ENCODE results near the gene ENTPD1. TPM values are rescaled to one million over a fixed set of nuclear protein-coding genes. Genes with fewer than 3 reads are reported as not detected.

The ENTPD1 gene
- total and polyA plus RNA-seq, 12 donors = 4.5 to 35.2 (median 18.3) TPM

DNA sequence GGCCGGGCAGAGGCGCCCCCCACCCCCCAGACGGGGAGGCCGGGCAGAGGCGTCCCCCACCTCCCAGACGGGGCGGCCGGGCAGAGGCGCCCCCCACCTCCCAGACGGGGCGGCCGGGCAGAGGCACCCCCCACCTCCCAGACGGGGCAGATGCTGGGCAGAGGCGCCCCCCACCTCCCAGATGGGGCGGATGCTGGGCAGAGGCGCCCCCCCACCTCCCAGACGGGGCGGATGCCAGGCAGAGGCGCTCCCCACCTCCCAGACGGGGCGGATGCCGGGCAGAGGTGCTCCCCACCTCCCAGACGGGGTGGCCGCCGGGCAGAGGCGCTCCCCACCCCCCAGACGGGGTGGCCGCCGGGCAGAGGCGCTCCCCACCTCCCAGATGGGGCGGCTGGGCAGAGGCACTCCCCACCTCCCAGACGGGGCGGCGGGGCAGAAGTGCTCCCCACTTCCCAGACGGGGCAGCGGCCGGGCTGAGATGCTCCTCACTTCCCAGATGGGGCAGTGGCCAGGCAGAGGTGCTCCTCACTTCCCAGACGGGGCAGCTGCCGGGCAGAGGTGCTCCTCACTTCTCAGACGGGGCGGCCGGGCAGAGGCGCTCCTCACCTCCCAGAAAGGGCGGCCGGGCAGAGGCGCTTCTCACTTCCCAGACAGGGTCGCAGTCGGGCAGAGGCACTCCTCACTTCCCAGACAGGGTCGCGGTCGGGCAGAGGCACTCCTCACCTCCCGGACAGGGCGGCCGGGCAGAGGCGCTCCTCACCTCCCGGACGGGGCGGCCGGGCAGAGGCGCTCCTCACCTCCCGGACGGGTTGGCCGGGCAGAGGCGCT is 53.6 kb downstream of the ENTPD1 start:
- TF ChIP-seq POLR2A (IDR thresholded peaks at IDR 0.05) = no peak
- TF ChIP-seq, protein P1, sequence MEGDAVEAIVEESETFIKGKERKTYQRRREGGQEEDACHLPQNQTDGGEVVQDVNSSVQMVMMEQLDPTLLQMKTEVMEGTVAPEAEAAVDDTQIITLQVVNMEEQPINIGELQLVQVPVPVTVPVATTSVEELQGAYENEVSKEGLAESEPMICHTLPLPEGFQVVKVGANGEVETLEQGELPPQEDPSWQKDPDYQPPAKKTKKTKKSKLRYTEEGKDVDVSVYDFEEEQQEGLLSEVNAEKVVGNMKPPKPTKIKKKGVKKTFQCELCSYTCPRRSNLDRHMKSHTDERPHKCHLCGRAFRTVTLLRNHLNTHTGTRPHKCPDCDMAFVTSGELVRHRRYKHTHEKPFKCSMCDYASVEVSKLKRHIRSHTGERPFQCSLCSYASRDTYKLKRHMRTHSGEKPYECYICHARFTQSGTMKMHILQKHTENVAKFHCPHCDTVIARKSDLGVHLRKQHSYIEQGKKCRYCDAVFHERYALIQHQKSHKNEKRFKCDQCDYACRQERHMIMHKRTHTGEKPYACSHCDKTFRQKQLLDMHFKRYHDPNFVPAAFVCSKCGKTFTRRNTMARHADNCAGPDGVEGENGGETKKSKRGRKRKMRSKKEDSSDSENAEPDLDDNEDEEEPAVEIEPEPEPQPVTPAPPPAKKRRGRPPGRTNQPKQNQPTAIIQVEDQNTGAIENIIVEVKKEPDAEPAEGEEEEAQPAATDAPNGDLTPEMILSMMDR (IDR thresholded peaks at IDR 0.05) = no peak
- H3K27me3 ChIP-seq = no peaks in the 10 kb centered on the region
- no peak overlapping the region for H3K4me3 ChIP-seq
- H3K36me3 ChIP-seq (replicated peaks in 1 of 2) = no peaks in the 10 kb centered on the region
- intact Hi-C loops (cut with DNase I) = no loop called here
- peaks cover 0 to 5% of the 10 kb centered on the region in 2 donors for H3K4me1 ChIP-seq (replicated peaks in 1 of 2)
- H3K9me3 ChIP-seq (replicated peaks in 1 of 3) = no peaks in the 10 kb centered on the region
- no peak overlapping the region for H3K27ac ChIP-seq
- no peak for DNase-seq
- WGBS, 4 donors = 84 to 95% (median 93%) methylated on average over 5 to 63 of the region's 64 CpGs; no CpG with 5 or more reads in 1 of the 4 donors

DNA sequence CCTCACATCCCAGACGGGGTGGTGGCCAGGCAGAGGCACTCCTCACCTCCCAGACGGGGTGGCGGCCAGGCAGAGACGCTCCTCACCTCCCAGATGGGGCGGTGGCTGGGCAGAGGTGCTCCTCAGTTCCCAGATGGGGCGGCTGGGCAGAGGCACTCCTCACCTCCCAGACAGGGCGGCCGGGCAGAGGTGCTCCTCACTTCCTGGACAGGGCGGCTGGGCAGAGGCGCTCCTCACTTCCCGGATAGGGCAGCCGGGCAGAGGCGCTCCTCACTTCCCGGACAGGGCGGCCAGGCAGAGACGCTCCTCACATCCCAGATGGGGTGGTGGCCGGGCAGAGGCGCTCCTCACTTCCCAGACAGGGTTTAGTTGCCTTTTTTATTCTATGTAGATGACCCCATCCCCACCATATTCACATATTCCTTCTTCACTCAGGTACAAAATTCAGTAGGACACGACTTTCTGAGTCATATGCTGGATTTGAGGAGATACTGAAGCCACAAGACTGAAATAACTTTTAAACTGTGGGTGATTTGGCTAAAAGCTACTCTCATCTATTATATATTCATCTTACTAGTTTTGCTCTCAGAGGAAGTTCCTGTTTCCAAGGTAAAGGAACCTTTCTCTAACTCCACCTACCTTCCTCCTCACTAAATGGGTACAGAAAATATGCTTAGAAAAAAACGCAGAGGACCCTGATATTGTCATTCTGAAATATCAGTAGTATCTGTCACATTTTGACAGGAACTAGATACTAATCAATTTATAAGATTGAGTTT is 54.4 kb downstream of the ENTPD1 start:
- Histone ChIP-seq H3K9me3 (replicated peaks in 1 of 3) (no peaks in the 10 kb centered on the region), H3K4me1 (replicated peaks in 1 of 2) (peaks cover 0 to 13% of the 10 kb centered on the region in 2 donors), H3K27me3 (no peaks in the 10 kb centered on the region), H3K27ac (no peak overlapping the region), H3K4me3 (no peak overlapping the region), H3K36me3 (replicated peaks in 1 of 2) (no peaks in the 10 kb centered on the region)
- 89 to 93% (median 92%) methylated on average over 5 to 20 of the region's 20 CpGs for WGBS, 4 donors
- DNase-seq = no peak
- intact Hi-C loops (cut with DNase I) = no loop called here
- TF ChIP-seq POLR2A (IDR thresholded peaks at IDR 0.05) = no peak
- TF ChIP-seq, protein P1 (IDR thresholded peaks at IDR 0.05) = no peak

DNA sequence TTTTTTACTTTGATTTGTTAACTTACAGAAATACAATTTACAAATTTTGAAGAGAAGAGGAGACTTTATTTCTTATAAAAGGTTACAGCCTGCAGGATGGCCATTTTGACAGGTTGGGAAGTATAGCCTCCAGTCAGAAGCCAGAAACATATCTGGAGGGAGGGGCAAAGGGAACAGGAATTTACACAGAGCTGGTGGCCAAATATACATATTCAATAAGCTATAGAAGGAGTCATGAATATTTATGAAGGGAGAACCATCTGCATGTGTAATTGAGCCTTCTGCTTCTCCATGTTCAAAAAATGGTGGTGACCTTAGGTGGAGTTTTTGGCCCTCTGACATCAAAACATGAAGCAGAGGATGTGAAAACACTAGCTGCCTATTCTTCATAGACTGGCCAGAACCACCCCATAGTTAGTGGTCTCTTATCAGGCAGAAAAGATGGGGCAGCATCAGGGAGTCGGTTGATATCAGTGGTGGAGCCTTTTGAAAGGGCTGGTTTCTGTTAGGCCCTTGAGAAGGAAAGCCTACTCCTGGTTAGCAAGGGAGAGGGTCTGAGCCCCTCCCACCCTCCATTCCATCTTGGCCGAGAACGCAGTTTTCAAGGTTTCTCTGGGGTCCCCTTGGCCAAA is 57.2 kb downstream of the ENTPD1 start:
- no peak for DNase-seq
- Histone ChIP-seq H3K4me3 (no peak overlapping the region), H3K4me1 (replicated peaks in 1 of 2) (peaks cover 0 to 13% of the 10 kb centered on the region in 2 donors), H3K36me3 (replicated peaks in 1 of 2) (no peaks in the 10 kb centered on the region), H3K9me3 (replicated peaks in 1 of 3) (no peaks in the 10 kb centered on the region), H3K27me3 (no peaks in the 10 kb centered on the region), H3K27ac (peak overlapping the region in 1 of 5 donors; percentile 10)
- TF ChIP-seq POLR2A (IDR thresholded peaks at IDR 0.05) = no peak
- TF ChIP-seq, protein P1 (IDR thresholded peaks at IDR 0.05) = no peak
- intact Hi-C loops (cut with DNase I) = no loop called here
- 83 to 97% (median 88%) methylated on average over 3 of the region's 3 CpGs for WGBS, 4 donors

All from adrenal gland (tissue), 12 donors.